Measurements from ENCODE around the gene CCDC197.

DNA sequence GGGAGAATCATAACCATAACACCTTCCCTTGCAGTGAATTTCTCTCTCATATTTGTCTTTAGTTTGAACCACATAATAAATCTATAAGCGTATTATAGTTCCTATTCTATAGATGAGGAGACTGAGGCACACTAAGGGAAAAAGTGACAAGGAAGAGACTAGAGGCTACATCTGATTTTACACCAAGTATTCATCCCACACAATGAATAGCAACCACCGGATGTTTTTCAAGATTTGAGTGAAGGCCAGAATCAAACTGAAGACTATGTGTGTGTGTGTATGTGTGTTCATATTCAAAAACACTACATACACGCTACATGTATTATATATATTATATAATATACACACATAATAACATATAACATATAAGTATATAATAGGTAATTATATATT, 25.5 kb upstream of the CCDC197 start:
- TF ChIP-seq, protein P1, sequence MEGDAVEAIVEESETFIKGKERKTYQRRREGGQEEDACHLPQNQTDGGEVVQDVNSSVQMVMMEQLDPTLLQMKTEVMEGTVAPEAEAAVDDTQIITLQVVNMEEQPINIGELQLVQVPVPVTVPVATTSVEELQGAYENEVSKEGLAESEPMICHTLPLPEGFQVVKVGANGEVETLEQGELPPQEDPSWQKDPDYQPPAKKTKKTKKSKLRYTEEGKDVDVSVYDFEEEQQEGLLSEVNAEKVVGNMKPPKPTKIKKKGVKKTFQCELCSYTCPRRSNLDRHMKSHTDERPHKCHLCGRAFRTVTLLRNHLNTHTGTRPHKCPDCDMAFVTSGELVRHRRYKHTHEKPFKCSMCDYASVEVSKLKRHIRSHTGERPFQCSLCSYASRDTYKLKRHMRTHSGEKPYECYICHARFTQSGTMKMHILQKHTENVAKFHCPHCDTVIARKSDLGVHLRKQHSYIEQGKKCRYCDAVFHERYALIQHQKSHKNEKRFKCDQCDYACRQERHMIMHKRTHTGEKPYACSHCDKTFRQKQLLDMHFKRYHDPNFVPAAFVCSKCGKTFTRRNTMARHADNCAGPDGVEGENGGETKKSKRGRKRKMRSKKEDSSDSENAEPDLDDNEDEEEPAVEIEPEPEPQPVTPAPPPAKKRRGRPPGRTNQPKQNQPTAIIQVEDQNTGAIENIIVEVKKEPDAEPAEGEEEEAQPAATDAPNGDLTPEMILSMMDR (IDR thresholded peaks at IDR 0.05) = no peak
- TF ChIP-seq POLR2A (IDR thresholded peaks at IDR 0.05) = no peak

Measured in testis (tissue), 2 donors.